ENCODE data around the gene FAM174A. TPM values are rescaled to one million over a fixed set of nuclear protein-coding genes. Genes with fewer than 3 reads are reported as not detected.
A peak's percentile ranks its signal among the peaks of the same experiment; 100 is the strongest.

The FAM174A gene
- total RNA-seq, 1 donor from 2014 or later: 16.4 TPM

GRCh38 chr5:100496296-100496695, 38.9 kb upstream of the FAM174A start:
- H3K9me3 Mint-ChIP-seq (ENCODE audit: unreplicated experiment): no peaks in the 10 kb centered on the region
- Histone ChIP-seq H3K27me3 (ENCODE audit: insufficient read depth, low read length) (no peaks in the 10 kb centered on the region), H2AFZ (ENCODE audit: low read depth, low read length) (no peak overlapping the region), H3K9me3 (ENCODE audit: insufficient read depth, low read depth, low read length) (no peaks in the 10 kb centered on the region), H3K4me2 (ENCODE audit: low read length) (no peak overlapping the region), H3K79me2 (ENCODE audit: insufficient read depth, low read length) (no peaks in the 10 kb centered on the region), H3K4me1 (ENCODE audit: insufficient read depth, low read length) (no peaks in the 10 kb centered on the region), H3K4me3 (ENCODE audit: insufficient read depth, low read depth, low read length) (no peak overlapping the region), H3K9ac (ENCODE audit: low read length) (no peak overlapping the region), H4K20me1 (ENCODE audit: insufficient read depth, low read length) (no peaks in the 10 kb centered on the region), H3K27ac (ENCODE audit: low read depth, low read length) (no peak overlapping the region), H3K36me3 (ENCODE audit: insufficient read depth, low read length) (no peaks in the 10 kb centered on the region)
- peak; percentile 51 for DNase-seq (ENCODE audit: low read depth)
- H3K36me3 Mint-ChIP-seq (ENCODE audit: low read depth, unreplicated experiment): no peaks in the 10 kb centered on the region
- H3K4me3 Mint-ChIP-seq (ENCODE audit: unreplicated experiment): no peak overlapping the region
- no peak overlapping the region for H3K27ac Mint-ChIP-seq (ENCODE audit: unreplicated experiment)
- no peak for FAIRE-seq
- TF ChIP-seq, protein P1, sequence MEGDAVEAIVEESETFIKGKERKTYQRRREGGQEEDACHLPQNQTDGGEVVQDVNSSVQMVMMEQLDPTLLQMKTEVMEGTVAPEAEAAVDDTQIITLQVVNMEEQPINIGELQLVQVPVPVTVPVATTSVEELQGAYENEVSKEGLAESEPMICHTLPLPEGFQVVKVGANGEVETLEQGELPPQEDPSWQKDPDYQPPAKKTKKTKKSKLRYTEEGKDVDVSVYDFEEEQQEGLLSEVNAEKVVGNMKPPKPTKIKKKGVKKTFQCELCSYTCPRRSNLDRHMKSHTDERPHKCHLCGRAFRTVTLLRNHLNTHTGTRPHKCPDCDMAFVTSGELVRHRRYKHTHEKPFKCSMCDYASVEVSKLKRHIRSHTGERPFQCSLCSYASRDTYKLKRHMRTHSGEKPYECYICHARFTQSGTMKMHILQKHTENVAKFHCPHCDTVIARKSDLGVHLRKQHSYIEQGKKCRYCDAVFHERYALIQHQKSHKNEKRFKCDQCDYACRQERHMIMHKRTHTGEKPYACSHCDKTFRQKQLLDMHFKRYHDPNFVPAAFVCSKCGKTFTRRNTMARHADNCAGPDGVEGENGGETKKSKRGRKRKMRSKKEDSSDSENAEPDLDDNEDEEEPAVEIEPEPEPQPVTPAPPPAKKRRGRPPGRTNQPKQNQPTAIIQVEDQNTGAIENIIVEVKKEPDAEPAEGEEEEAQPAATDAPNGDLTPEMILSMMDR (IDR thresholded peaks at IDR 0.05; ENCODE audit: insufficient read depth, low read depth, low read length): no peak
- TF ChIP-seq EZH2 (IDR thresholded peaks at IDR 0.05; ENCODE audit: insufficient read depth, low read length): no peak
- peaks cover 3% of the 10 kb centered on the region for H3K4me1 Mint-ChIP-seq (ENCODE audit: low read depth, unreplicated experiment)
- no peaks in the 10 kb centered on the region for H3K27me3 Mint-ChIP-seq (ENCODE audit: low read depth, unreplicated experiment)

DNA sequence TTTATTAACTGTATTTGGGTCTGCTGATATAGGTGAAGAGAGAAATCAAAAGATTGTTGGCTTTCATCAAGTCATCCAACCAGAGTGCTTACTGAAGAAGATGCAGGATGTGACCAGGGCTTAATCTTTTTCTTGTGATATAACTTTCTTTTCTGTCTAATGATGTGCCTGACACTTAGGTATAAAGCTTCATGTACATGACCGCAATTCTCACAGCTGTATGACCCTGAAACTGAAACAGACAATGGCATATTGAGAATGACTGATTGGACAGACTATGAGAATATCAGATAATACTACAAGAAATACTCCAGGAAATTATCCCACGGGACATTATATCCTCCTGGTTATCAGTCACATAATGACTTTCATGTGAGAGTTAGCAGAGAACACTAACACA, 32.5 kb upstream of the FAM174A start:
- no peak overlapping the region for H3K4me3 ChIP-seq (ENCODE audit: insufficient read depth, low read depth, low read length)
- no peak overlapping the region for H3K27ac ChIP-seq (ENCODE audit: low read depth, low read length)
- H3K4me1 ChIP-seq (ENCODE audit: insufficient read depth, low read length): no peaks in the 10 kb centered on the region
- TF ChIP-seq EZH2 (IDR thresholded peaks at IDR 0.05; ENCODE audit: insufficient read depth, low read length): no peak
- TF ChIP-seq, protein P1 (IDR thresholded peaks at IDR 0.05; ENCODE audit: insufficient read depth, low read depth, low read length): no peak
- H3K9ac ChIP-seq (ENCODE audit: low read length): no peak overlapping the region
- H3K27me3 Mint-ChIP-seq (ENCODE audit: low read depth, unreplicated experiment): no peaks in the 10 kb centered on the region
- no peaks in the 10 kb centered on the region for H4K20me1 ChIP-seq (ENCODE audit: insufficient read depth, low read length)
- H3K9me3 Mint-ChIP-seq (ENCODE audit: unreplicated experiment): no peaks in the 10 kb centered on the region
- H3K4me2 ChIP-seq (ENCODE audit: low read length): no peak overlapping the region
- DNase-seq (ENCODE audit: low read depth) (no peak), FAIRE-seq (peak; percentile 13)
- no peak overlapping the region for H2AFZ ChIP-seq (ENCODE audit: low read depth, low read length)
- no peak overlapping the region for H3K4me3 Mint-ChIP-seq (ENCODE audit: unreplicated experiment)
- no peaks in the 10 kb centered on the region for H3K79me2 ChIP-seq (ENCODE audit: insufficient read depth, low read length)
- H3K36me3 ChIP-seq (ENCODE audit: insufficient read depth, low read length): no peaks in the 10 kb centered on the region
- no peaks in the 10 kb centered on the region for H3K9me3 ChIP-seq (ENCODE audit: insufficient read depth, low read depth, low read length)
- H3K27me3 ChIP-seq (ENCODE audit: insufficient read depth, low read length): no peaks in the 10 kb centered on the region
- no peak overlapping the region for H3K27ac Mint-ChIP-seq (ENCODE audit: unreplicated experiment)
- no peaks in the 10 kb centered on the region for H3K36me3 Mint-ChIP-seq (ENCODE audit: low read depth, unreplicated experiment)
- peaks cover 5% of the 10 kb centered on the region for H3K4me1 Mint-ChIP-seq (ENCODE audit: low read depth, unreplicated experiment)

- DNase-seq (ENCODE audit: low read depth) (peak; percentile 82), FAIRE-seq (peak; percentile 43)
- Histone ChIP-seq H3K36me3 (ENCODE audit: insufficient read depth, low read length) (no peaks in the 10 kb centered on the region), H3K4me1 (ENCODE audit: insufficient read depth, low read length) (no peaks in the 10 kb centered on the region), H3K4me3 (ENCODE audit: insufficient read depth, low read depth, low read length) (no peak overlapping the region), H4K20me1 (ENCODE audit: insufficient read depth, low read length) (no peaks in the 10 kb centered on the region), H3K79me2 (ENCODE audit: insufficient read depth, low read length) (no peaks in the 10 kb centered on the region), H2AFZ (ENCODE audit: low read depth, low read length) (no peak overlapping the region), H3K9me3 (ENCODE audit: insufficient read depth, low read depth, low read length) (no peaks in the 10 kb centered on the region), H3K9ac (ENCODE audit: low read length) (no peak overlapping the region), H3K27ac (ENCODE audit: low read depth, low read length) (no peak overlapping the region), H3K4me2 (ENCODE audit: low read length) (no peak overlapping the region), H3K27me3 (ENCODE audit: insufficient read depth, low read length) (no peaks in the 10 kb centered on the region)
- no peak for TF ChIP-seq EZH2 (IDR thresholded peaks at IDR 0.05; ENCODE audit: insufficient read depth, low read length)
- TF ChIP-seq, protein P1 (IDR thresholded peaks at IDR 0.05; ENCODE audit: insufficient read depth, low read depth, low read length): peak; percentile 10
- H3K36me3 Mint-ChIP-seq (ENCODE audit: low read depth, unreplicated experiment): no peaks in the 10 kb centered on the region
- H3K9me3 Mint-ChIP-seq (ENCODE audit: unreplicated experiment): no peaks in the 10 kb centered on the region
- H3K27me3 Mint-ChIP-seq (ENCODE audit: low read depth, unreplicated experiment): no peaks in the 10 kb centered on the region
- H3K4me1 Mint-ChIP-seq (ENCODE audit: low read depth, unreplicated experiment): peaks cover 5% of the 10 kb centered on the region
- H3K27ac Mint-ChIP-seq (ENCODE audit: unreplicated experiment): no peak overlapping the region
- no peak overlapping the region for H3K4me3 Mint-ChIP-seq (ENCODE audit: unreplicated experiment)
Observed at GRCh38 chr5:100505984-100506670, 29.0 kb upstream of the FAM174A start.

Data from astrocyte (in vitro differentiated cells and primary cell).